SK-N-SH treated with all-trans-retinoic acid at 6 μM for 48 hours (cell line): ENCODE results near the gene TTC8.

Experiments
- ARNTL ChIP-seq: fragments of 450-650 bp; formaldehyde crosslinking; IDR thresholded peaks from 2 replicates; pipeline ENCODE4 v1.5.0; 2020; ENCODE audit warnings: low read depth, mild to moderate bottlenecking, moderate library complexity, borderline replicate concordance
- ESRRG ChIP-seq: fragments of 250-450 bp; sonication (Bioruptor Pico); IDR thresholded peaks from 2 replicates; pipeline ENCODE4 v1.6.1; 2021; ENCODE audit warnings: mild to moderate bottlenecking
- ISL1 ChIP-seq: fragments of 250-450 bp; sonication (Bioruptor Pico); IDR thresholded peaks from 2 replicates; pipeline ENCODE4 v2.1.2; 2022; ENCODE audit warnings: mild to moderate bottlenecking, moderate library complexity
- TOX ChIP-seq: fragments of 250-450 bp; sonication (Bioruptor Pico); IDR thresholded peaks from 2 replicates; pipeline ENCODE4 v1.8.0; 2021; ENCODE audit warnings: mild to moderate bottlenecking, moderate library complexity, borderline replicate concordance
- ZFP3 ChIP-seq: fragments of 250-450 bp; sonication (Bioruptor Pico); IDR thresholded peaks from 2 replicates; pipeline ENCODE4 v1.5.0; 2020; ENCODE audit warnings: mild to moderate bottlenecking, moderate library complexity
- ZFP30 ChIP-seq: fragments of 450-650 bp; formaldehyde crosslinking; IDR thresholded peaks from 2 replicates; pipeline ENCODE4 v1.5.0; 2022; ENCODE audit warnings: mild to moderate bottlenecking, moderate library complexity
- ZNF565 ChIP-seq: fragments of 450-650 bp; formaldehyde crosslinking; conservative IDR thresholded peaks from 2 replicates; pipeline ENCODE4 v1.5.0; 2020; ENCODE audit warnings: low read depth, mild to moderate bottlenecking, moderate library complexity
- TF ChIP-seq, protein P1 (sequence below): fragments of 250-450 bp; sonication (Bioruptor Pico); IDR thresholded peaks from 2 replicates; pipeline ENCODE4 v1.8.0; 2020; ENCODE audit warnings: mild to moderate bottlenecking, moderate library complexity, borderline replicate concordance

DNA sequence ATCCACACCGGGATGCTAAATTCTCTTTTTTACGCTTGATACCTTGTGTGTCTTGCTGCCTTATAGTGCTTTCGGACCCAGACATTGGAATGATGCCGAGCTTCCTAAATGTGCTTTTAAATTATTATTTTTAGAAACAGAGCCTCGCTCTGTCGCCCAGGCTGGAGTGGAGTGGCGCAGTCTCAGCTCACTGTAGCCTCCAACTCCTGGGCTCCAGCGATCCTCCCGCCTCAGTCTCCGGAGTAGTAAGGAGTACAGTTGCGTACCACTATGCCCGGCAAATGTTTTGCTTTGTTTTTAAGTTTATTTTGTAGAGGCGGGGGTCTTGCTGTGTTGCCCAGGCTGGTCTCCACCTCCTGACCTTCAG lies 31.2 kb upstream of the TTC8 start:
- TF ChIP-seq TOX (CRISPR knock-in tag) (no peak), ZFP3 (CRISPR knock-in tag) (no peak), ESRRG (CRISPR knock-in tag) (no peak), ZNF565 (CRISPR knock-in tag) (no peak), ZFP30 (CRISPR knock-in tag) (no peak), ISL1 (CRISPR knock-in tag) (no peak), ARNTL (no peak)
- TF ChIP-seq, protein P1, sequence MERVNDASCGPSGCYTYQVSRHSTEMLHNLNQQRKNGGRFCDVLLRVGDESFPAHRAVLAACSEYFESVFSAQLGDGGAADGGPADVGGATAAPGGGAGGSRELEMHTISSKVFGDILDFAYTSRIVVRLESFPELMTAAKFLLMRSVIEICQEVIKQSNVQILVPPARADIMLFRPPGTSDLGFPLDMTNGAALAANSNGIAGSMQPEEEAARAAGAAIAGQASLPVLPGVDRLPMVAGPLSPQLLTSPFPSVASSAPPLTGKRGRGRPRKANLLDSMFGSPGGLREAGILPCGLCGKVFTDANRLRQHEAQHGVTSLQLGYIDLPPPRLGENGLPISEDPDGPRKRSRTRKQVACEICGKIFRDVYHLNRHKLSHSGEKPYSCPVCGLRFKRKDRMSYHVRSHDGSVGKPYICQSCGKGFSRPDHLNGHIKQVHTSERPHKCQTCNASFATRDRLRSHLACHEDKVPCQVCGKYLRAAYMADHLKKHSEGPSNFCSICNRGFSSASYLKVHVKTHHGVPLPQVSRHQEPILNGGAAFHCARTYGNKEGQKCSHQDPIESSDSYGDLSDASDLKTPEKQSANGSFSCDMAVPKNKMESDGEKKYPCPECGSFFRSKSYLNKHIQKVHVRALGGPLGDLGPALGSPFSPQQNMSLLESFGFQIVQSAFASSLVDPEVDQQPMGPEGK = no peak
